Gastrocnemius medialis (tissue), 4 donors: ENCODE data around the gene ZNF778. TPM values are rescaled to one million over a fixed set of nuclear protein-coding genes. Genes with fewer than 3 reads are reported as not detected.

Source experiments
- ATAC-seq, 2 donors: fragments of 150-250 bp; one replicate each; pipeline ENCODE4 v1.9.1; 2016
- DNase-seq, 2 donors: peaks; one replicate each; pipeline ENCODE4 v3.0.0-alpha.2; 2019
- H3K27ac ChIP-seq, 4 donors: fragments of 200-600 bp; sonication (generic); 1 replicate in 1 of 4; 2 replicates in 3 of 4; pipeline ENCODE4 v1.5.1; 2016 to 2018; ENCODE audit warnings: mild to moderate bottlenecking in 2 of 4, moderate library complexity in 1 of 4
- H3K27me3 ChIP-seq, 3 donors: fragments of 200-600 bp; sonication (generic) in 2 of 3; 1 replicate in 1 of 3; 2 replicates in 2 of 3; pipeline versions ENCODE4 v1.5.1 to v1.6.0; 2016 to 2019; ENCODE audit warnings: mild to moderate bottlenecking in 1 of 3, moderate library complexity in 1 of 3
- H3K36me3 ChIP-seq, 2 donors: fragments of 200-600 bp; sonication (generic) in 1 of 2; one replicate each; pipeline ENCODE4 v1.5.1; 2017 to 2018
- H3K4me1 ChIP-seq, 2 donors: fragments of 200-600 bp; sonication (generic) in 1 of 2; one replicate each; pipeline ENCODE4 v1.5.1; 2016 to 2017; ENCODE audit warnings: mild to moderate bottlenecking in 2 of 2
- H3K4me3 ChIP-seq, 4 donors: fragments of 200-600 bp; sonication (generic) in 3 of 4; 1 replicate in 1 of 4; 2 replicates in 3 of 4; pipeline ENCODE4 v1.5.1; 2016 to 2019; ENCODE audit warnings: mild to moderate bottlenecking in 2 of 4
- H3K9me3 ChIP-seq, 3 donors: fragments of 200-600 bp; sonication (generic) in 2 of 3; 1 replicate in 1 of 3; 2 replicates in 2 of 3; pipeline ENCODE4 v1.5.1; 2016 to 2019
- CTCF ChIP-seq, 5 experiments: fragments of 450-650 bp in 3 of 5; fragments of 200-600 bp in 2 of 5; sonication (generic) in 2 of 5; IDR thresholded peaks in 4 of 5; conservative IDR thresholded peaks in 1 of 5; 1 replicate in 4 of 5; 2 replicates in 1 of 5; pipeline ENCODE4 v1.5.1; 2016 to 2019; ENCODE audit warnings: antibody characterized with exemption in 5 of 5, mild to moderate bottlenecking in 3 of 5, moderate library complexity in 3 of 5
- POLR2A ChIP-seq, 2 donors: fragments of 450-650 bp; IDR thresholded peaks; one replicate each; pipeline ENCODE4 v1.6.1; 2017; ENCODE audit warnings: antibody characterized with exemption in 2 of 2, mild to moderate bottlenecking in 2 of 2, moderate library complexity in 2 of 2
- in situ Hi-C, 4 donors: fragments of 200-750 bp; cut with MboI; loops; one replicate each; pipeline versions ENCODE4 v1.15.0 to v1.8.0; 2017; ENCODE audit warnings: low sequenced_read_pairs in 4 of 4
- intact Hi-C: fragments of 100-400 bp; cut with DNase I; formaldehyde crosslinking; loops from one replicate; pipeline ENCODE4 v1.15.1; 2023; ENCODE audit warnings: low total_unique reads
- total RNA-seq, 4 donors: library from RNA; depleted of rRNA; stranded (reverse); fragments of >200 nt; gene quantifications; one replicate each; pipeline versions ENCODE4 v1.1.0 to v1.2.3, GENCODE V29; 2016

ZNF778 gene
- total RNA-seq, 4 donors from 2014 or later, result 10.7 to 21.3 (median 17.9) TPM

- H3K9me3 ChIP-seq, result no peaks in the 10 kb centered on the region
- ATAC-seq (no peak), DNase-seq (no peak)
- peaks cover 0 to 52% of the 10 kb centered on the region in 2 donors for H3K36me3 ChIP-seq
- in situ Hi-C loops, result loop anchor here in 2 of 4 donors (25.0 kb wide), 2 partner anchors 359 to 484 kb away; partner anchors contain the start of genes GALNS (in 1 of the 2), PABPN1L (in 1 of the 2) and TRAPPC2L (in 1 of the 2)
- intact Hi-C loops, result no loop called here
- H3K27me3 ChIP-seq, result no peaks in the 10 kb centered on the region
- H3K4me3 ChIP-seq, result no peak overlapping the region
- peaks cover 8 to 14% of the 10 kb centered on the region in 2 donors for H3K4me1 ChIP-seq
- H3K27ac ChIP-seq, result no peak overlapping the region
- TF ChIP-seq CTCF (IDR thresholded peaks at IDR 0.05 in 4 of 5, conservative IDR thresholded peaks at IDR 0.05 in 1 of 5) (no peak), POLR2A (IDR thresholded peaks at IDR 0.05) (no peak)
Measured at GRCh38 chr16:89221604-89222003, 4.1 kb downstream of the ZNF778 start.

- no peak overlapping the region for H3K4me3 ChIP-seq
- intact Hi-C loops, result no loop called here
- no peaks in the 10 kb centered on the region for H3K27me3 ChIP-seq
- TF ChIP-seq POLR2A (IDR thresholded peaks at IDR 0.05), result no peak
- no peak for TF ChIP-seq CTCF (IDR thresholded peaks at IDR 0.05 in 4 of 5, conservative IDR thresholded peaks at IDR 0.05 in 1 of 5)
- in situ Hi-C loops, result loop anchor here in 2 of 4 donors (25.0 kb wide), 2 partner anchors 361 to 486 kb away; partner anchors contain the start of genes GALNS (in 1 of the 2), PABPN1L (in 1 of the 2) and TRAPPC2L (in 1 of the 2)
- peaks cover 5 to 9% of the 10 kb centered on the region in 2 donors for H3K4me1 ChIP-seq
- no peak overlapping the region for H3K27ac ChIP-seq
- no peaks in the 10 kb centered on the region for H3K9me3 ChIP-seq
- DNase-seq (no peak), ATAC-seq (no peak)
- H3K36me3 ChIP-seq, result peaks cover 4 to 65% of the 10 kb centered on the region in 2 donors
Measured at GRCh38 chr16:89222931-89223330, 5.4 kb downstream of the ZNF778 start.

- Histone ChIP-seq H3K27me3 (no peaks in the 10 kb centered on the region), H3K4me1 (no peaks in the 10 kb centered on the region), H3K27ac (no peak overlapping the region), H3K36me3 (peaks cover 4 to 77% of the 10 kb centered on the region in 2 donors), H3K4me3 (no peak overlapping the region), H3K9me3 (no peaks in the 10 kb centered on the region)
- TF ChIP-seq POLR2A (IDR thresholded peaks at IDR 0.05), result no peak
- no peak for TF ChIP-seq CTCF (IDR thresholded peaks at IDR 0.05 in 4 of 5, conservative IDR thresholded peaks at IDR 0.05 in 1 of 5)
- ATAC-seq (no peak), DNase-seq (no peak)
- intact Hi-C loops, result no loop called here
- in situ Hi-C loops, result loop anchor here in 3 of 4 donors (25.0 kb wide), 3 partner anchors 288 to 487 kb away; partner anchors contain the start of genes GALNS (in 1 of the 3), PABPN1L (in 1 of the 3), SPG7 (in 1 of the 3) and TRAPPC2L (in 1 of the 3)
Measured at GRCh38 chr16:89224665-89225064, 7.2 kb downstream of the ZNF778 start.

- peaks cover 4 to 79% of the 10 kb centered on the region in 2 donors for H3K36me3 ChIP-seq
- peak in 1 of 2 donors; percentile 72 for ATAC-seq
- peak in 1 of 2 donors; percentile 48 for DNase-seq
Measured at GRCh38 chr16:89230255-89230654, 12.8 kb downstream of the ZNF778 start.

More at GRCh38 chr16:89230255-89230654, 12.8 kb downstream of the ZNF778 start:
- Histone ChIP-seq H3K27me3 (no peaks in the 10 kb centered on the region), H3K4me3 (no peak overlapping the region), H3K9me3 (no peaks in the 10 kb centered on the region), H3K27ac (no peak overlapping the region), H3K4me1 (peaks cover 0 to 5% of the 10 kb centered on the region in 2 donors)
- intact Hi-C loops, result no loop called here
- TF ChIP-seq POLR2A (IDR thresholded peaks at IDR 0.05) (no peak), CTCF (IDR thresholded peaks at IDR 0.05 in 4 of 5, conservative IDR thresholded peaks at IDR 0.05 in 1 of 5) (no peak)
- in situ Hi-C loops, result loop anchor here in 1 of 4 donors (25.0 kb wide), 1 partner anchor 282 kb away; the partner anchor contains the start of gene SPG7
